Glutamatergic neuron (in vitro differentiated cells): Measurements from ENCODE around the gene MICAL3. TPM values are rescaled to one million over a fixed set of nuclear protein-coding genes. Genes with fewer than 3 reads are reported as not detected.

Experiments used
- DNase-seq: peaks from one replicate; pipeline ENCODE4 v3.0.0; 2022
- H3K27ac Mint-ChIP-seq: one replicate; pipeline ENCODE4 v1.8.0; 2020; ENCODE audit warnings: mild to moderate bottlenecking, mixed read lengths, inconsistent platforms; ENCODE audit not compliant: unreplicated experiment
- H3K27me3 Mint-ChIP-seq: one replicate; pipeline ENCODE4 v1.8.0; 2020; ENCODE audit warnings: mild to moderate bottlenecking, moderate library complexity, mixed read lengths, inconsistent platforms; ENCODE audit not compliant: unreplicated experiment
- H3K36me3 Mint-ChIP-seq: one replicate; pipeline ENCODE4 v1.8.0; 2020; ENCODE audit warnings: mild to moderate bottlenecking, mixed read lengths, inconsistent platforms; ENCODE audit not compliant: unreplicated experiment
- H3K4me1 Mint-ChIP-seq: one replicate; pipeline ENCODE4 v1.8.0; 2020; ENCODE audit warnings: mild to moderate bottlenecking, low read depth, mixed read lengths, inconsistent platforms; ENCODE audit not compliant: unreplicated experiment
- H3K4me3 Mint-ChIP-seq: one replicate; pipeline ENCODE4 v1.8.0; 2020; ENCODE audit warnings: mild to moderate bottlenecking, mixed read lengths, inconsistent platforms; ENCODE audit not compliant: unreplicated experiment
- H3K9me3 Mint-ChIP-seq: one replicate; pipeline ENCODE4 v1.8.0; 2020; ENCODE audit warnings: mild to moderate bottlenecking, moderate library complexity, mixed read lengths, inconsistent platforms; ENCODE audit not compliant: unreplicated experiment
- total RNA-seq: library from RNA; stranded (reverse); fragmentation: NEBNext Ultra II Directional; extraction: Animal tissue kit (Norgen Biotek cat#: 25700); gene quantifications from one replicate; pipeline ENCODE4 v1.2.1, GENCODE V29; 2021; ENCODE audit not compliant: unreplicated experiment
- TF ChIP-seq, protein P1 (sequence below): fragments of 200-600 bp; sonication (generic); IDR thresholded peaks from one replicate; pipeline ENCODE4 v1.5.0; 2021; ENCODE audit not compliant: partially characterized antibody, unreplicated experiment

MICAL3 gene
- total RNA-seq, 1 donor from 2014 or later: 132 TPM

- H3K9me3 Mint-ChIP-seq: peaks cover 8% of the 10 kb centered on the region
These were observed 126.9 kb downstream of the MICAL3 start for GRCh38 chr22:17897426-17897825.

DNA sequence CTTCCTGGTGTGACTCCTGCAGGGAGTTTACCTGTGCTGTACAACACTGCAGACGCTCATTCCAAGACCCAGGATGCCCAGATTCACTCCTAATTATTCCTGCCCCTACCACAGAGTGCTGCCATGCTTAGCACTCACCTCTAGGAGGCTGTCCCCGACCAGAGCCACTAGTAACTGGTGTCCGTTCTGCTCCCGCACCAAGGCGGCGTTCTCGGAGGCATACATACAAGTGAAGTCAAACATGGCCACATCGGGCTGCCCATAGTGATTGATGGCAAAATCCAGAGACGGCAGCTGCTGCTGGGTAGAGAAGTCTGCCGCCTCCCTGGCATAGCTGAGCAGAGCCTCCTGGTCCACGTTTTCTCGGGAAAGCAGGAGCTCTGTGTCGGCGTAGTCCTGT is 127.8 kb downstream of the MICAL3 start:
- Mint-ChIP-seq H3K27me3 (peaks cover 3% of the 10 kb centered on the region), H3K4me3 (no peak overlapping the region), H3K9me3 (peaks cover 7% of the 10 kb centered on the region), H3K36me3 (peaks cover 17% of the 10 kb centered on the region), H3K27ac (no peak overlapping the region), H3K4me1 (peaks cover 32% of the 10 kb centered on the region)
- DNase-seq: peak; percentile 55
- TF ChIP-seq, protein P1, sequence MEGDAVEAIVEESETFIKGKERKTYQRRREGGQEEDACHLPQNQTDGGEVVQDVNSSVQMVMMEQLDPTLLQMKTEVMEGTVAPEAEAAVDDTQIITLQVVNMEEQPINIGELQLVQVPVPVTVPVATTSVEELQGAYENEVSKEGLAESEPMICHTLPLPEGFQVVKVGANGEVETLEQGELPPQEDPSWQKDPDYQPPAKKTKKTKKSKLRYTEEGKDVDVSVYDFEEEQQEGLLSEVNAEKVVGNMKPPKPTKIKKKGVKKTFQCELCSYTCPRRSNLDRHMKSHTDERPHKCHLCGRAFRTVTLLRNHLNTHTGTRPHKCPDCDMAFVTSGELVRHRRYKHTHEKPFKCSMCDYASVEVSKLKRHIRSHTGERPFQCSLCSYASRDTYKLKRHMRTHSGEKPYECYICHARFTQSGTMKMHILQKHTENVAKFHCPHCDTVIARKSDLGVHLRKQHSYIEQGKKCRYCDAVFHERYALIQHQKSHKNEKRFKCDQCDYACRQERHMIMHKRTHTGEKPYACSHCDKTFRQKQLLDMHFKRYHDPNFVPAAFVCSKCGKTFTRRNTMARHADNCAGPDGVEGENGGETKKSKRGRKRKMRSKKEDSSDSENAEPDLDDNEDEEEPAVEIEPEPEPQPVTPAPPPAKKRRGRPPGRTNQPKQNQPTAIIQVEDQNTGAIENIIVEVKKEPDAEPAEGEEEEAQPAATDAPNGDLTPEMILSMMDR: peak; percentile 55

More at GRCh38 chr22:17897426-17897825, 126.9 kb downstream of the MICAL3 start:
- DNase-seq: no peak
- Mint-ChIP-seq H3K27me3 (peaks cover 3% of the 10 kb centered on the region), H3K4me1 (peaks cover 28% of the 10 kb centered on the region), H3K4me3 (no peak overlapping the region), H3K27ac (no peak overlapping the region), H3K36me3 (peaks cover 18% of the 10 kb centered on the region)
- TF ChIP-seq, protein P1: no peak

DNA sequence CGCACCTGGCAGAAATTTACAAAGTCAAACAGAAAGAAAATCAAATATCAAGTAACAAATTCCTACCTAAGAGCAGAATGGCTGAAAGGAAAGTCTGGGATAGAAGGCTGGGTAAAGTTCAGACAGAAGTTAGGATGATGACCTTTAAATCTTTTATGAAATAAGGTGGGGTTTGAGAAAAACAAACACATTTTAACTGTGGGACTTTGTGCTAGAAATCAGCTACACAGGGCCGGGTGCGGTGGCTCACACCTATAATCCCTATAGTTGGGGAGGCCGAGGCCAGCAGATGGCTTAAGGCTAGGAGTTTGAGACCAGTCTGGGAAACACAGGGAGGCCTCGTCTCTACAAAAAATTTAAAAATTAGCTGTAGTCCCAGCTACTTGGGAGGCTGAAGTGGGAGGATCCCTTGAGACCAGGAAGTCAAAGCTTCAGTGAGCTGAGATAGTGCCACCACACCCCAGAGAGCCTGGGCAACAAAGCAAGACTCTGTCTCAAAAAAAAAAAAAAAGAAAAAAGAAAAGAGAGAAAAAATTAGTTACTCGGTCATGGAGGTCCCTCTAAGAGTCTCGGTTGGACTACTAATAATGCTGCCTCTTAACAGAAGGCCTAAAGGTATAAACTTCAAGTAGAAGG is 130.3 kb downstream of the MICAL3 start:
- peaks cover 9% of the 10 kb centered on the region for H3K9me3 Mint-ChIP-seq
- H3K4me3 Mint-ChIP-seq: no peak overlapping the region
- peaks cover 46% of the 10 kb centered on the region for H3K4me1 Mint-ChIP-seq
- no peak overlapping the region for H3K27ac Mint-ChIP-seq
- H3K36me3 Mint-ChIP-seq: peaks cover 11% of the 10 kb centered on the region
- no peak for DNase-seq
- peaks cover 12% of the 10 kb centered on the region for H3K27me3 Mint-ChIP-seq
- TF ChIP-seq, protein P1: no peak

DNA sequence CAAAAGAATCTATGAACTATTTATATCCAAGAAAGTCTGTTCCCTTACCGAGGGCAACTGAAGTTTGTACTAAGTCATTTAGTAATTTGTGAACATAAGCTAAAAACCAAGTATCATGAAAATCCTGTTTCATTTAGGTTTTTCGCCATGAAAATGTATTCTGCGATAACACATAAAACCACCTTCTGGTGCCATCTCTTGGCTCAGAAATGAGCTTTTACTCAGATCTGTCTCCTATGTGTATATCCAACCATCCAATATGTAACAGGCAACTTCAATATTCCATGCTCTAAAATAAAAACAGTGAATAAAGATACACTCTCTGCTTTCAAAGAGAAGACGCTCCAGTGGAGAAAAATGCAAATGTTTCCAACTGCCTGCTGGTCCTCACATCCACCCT is 132.0 kb downstream of the MICAL3 start:
- Mint-ChIP-seq H3K36me3 (peaks cover 15% of the 10 kb centered on the region), H3K27ac (peak overlapping the region; percentile 3), H3K9me3 (peaks cover 9% of the 10 kb centered on the region), H3K4me1 (peaks cover 39% of the 10 kb centered on the region), H3K4me3 (no peak overlapping the region), H3K27me3 (peaks cover 12% of the 10 kb centered on the region)
- DNase-seq: no peak
- TF ChIP-seq, protein P1: no peak

- H3K36me3 Mint-ChIP-seq: peaks cover 15% of the 10 kb centered on the region
- peak; percentile 66 for DNase-seq
- peaks cover 9% of the 10 kb centered on the region for H3K9me3 Mint-ChIP-seq
- TF ChIP-seq, protein P1: no peak
- H3K4me3 Mint-ChIP-seq: peak overlapping the region; percentile 19
- peaks cover 35% of the 10 kb centered on the region for H3K4me1 Mint-ChIP-seq
- peaks cover 11% of the 10 kb centered on the region for H3K27me3 Mint-ChIP-seq
- peak overlapping the region; percentile 91 for H3K27ac Mint-ChIP-seq
These were observed 132.7 kb downstream of the MICAL3 start for GRCh38 chr22:17891481-17892167.
